Osteoblast (primary cell): ENCODE data around the gene TYW1B. TPM values are rescaled to one million over a fixed set of nuclear protein-coding genes. Genes with fewer than 3 reads are reported as not detected.
"Not testable (repeated sequence)": the region's sequence is repeated elsewhere in the genome, so short reads cannot be mapped to it uniquely, and the experiment has no call there.

Source experiments
- DNase-seq: peaks from one replicate; pipeline ENCODE4 v3.0.0; 2011; ENCODE audit warnings: low spot score, mixed read lengths; ENCODE audit not compliant: insufficient read length; ENCODE audit errors: missing footprints
- H2AFZ ChIP-seq: 2 replicates; pipeline ENCODE4 v1.6.0; 2011; ENCODE audit warnings: mild to moderate bottlenecking, low read length
- H3K27ac ChIP-seq: 2 replicates; pipeline ENCODE4 v1.5.1; 2011; ENCODE audit warnings: mild to moderate bottlenecking, low read depth, low read length, moderate library complexity
- H3K27me3 ChIP-seq: 2 replicates; pipeline ENCODE4 v1.6.0; 2012; ENCODE audit warnings: mild to moderate bottlenecking, control low read depth, inconsistent platforms, low read length, moderate library complexity; ENCODE audit not compliant: insufficient read depth
- H3K36me3 ChIP-seq: 2 replicates; pipeline ENCODE4 v1.5.1; 2011; ENCODE audit warnings: mild to moderate bottlenecking, low read length, control low read depth, moderate library complexity; ENCODE audit not compliant: insufficient read depth
- H3K4me1 ChIP-seq: 2 replicates; pipeline ENCODE4 v1.5.1; 2011; ENCODE audit warnings: mild to moderate bottlenecking, low read length, control low read depth, moderate library complexity; ENCODE audit not compliant: insufficient read depth
- H3K4me2 ChIP-seq: 2 replicates; pipeline ENCODE4 v1.6.0; 2011; ENCODE audit warnings: mild to moderate bottlenecking, low read length; ENCODE audit not compliant: insufficient read depth
- H3K4me3 ChIP-seq: fragments of 200-600 bp; sonication (generic); 3 replicates; pipeline ENCODE4 v1.5.1; 2012; ENCODE audit warnings: mild to moderate bottlenecking, low read length, inconsistent platforms; ENCODE audit not compliant: insufficient read depth
- H3K79me2 ChIP-seq: 2 replicates; pipeline ENCODE4 v1.6.0; 2012; ENCODE audit warnings: mild to moderate bottlenecking, low read length, control low read depth, inconsistent platforms; ENCODE audit not compliant: insufficient read depth
- H3K9me3 ChIP-seq: 2 replicates; pipeline ENCODE4 v1.5.1; 2011; ENCODE audit warnings: low read depth, low read length, control low read depth
- H4K20me1 ChIP-seq: 2 replicates; pipeline ENCODE4 v1.6.0; 2012; ENCODE audit warnings: mild to moderate bottlenecking, low read length, control low read depth; ENCODE audit not compliant: insufficient read depth
- total RNA-seq: library from RNA; depleted of rRNA; stranded (reverse); fragments of >200 nt; gene quantifications from 2 replicates; pipeline ENCODE4 v1.2.3, GENCODE V29; 2012
- TF ChIP-seq, protein P1 (sequence below): IDR thresholded peaks from 2 replicates; pipeline ENCODE4 v1.5.1; 2011; ENCODE audit warnings: mild to moderate bottlenecking, low read depth, low read length, moderate library complexity; ENCODE audit errors: extremely low read depth

TYW1B gene
- total RNA-seq, 1 donor, result 2.2 TPM

DNA sequence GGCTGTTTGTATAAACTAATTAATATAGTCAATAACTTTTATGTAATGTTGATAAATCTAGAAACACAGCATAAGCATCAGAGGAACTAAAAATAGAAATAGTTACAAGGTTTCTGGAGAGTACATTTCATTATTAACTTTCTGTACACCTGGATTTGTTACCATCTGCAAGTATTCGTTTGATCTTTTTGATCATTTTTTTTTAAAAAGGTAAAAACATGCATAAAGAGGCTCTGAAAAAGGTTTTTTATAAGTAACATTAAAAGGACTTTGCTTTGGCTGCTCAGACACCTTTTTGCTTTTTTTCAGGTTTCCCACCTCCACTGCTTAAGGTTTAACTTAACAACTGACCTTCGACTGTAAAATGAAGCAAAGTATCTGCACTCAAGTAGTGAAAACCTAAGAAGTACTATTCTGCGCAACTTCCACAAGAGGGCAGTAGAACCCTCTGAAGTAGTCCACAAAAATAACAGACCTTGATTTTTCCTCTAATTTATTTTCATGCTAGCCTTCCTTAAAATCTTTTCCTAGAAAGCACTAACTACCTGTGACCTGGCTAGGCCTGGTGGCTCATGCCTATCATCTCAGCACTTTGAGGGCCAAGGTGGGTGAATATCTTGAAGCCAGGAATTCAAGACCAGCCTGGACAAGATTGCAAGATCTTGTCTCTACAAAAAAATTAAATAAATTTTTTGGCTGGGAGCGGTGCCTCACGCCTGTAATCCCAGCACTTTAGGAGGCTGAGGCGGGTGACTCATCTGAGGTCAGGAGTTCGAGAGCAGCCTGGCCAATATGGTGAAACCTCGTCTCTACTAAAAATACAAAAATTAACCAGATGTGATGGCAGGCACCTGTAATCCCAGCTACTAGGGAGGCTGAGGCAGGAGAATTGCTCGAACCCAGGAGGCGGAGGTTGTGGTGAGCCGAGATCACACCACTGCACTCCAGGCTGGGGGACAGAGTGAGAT lies 4.0 kb downstream of the TYW1B start:
- H3K36me3 ChIP-seq, H4K20me1 ChIP-seq, DNase-seq, H3K27me3 ChIP-seq, H2AFZ ChIP-seq, H3K9me3 ChIP-seq, H3K4me2 ChIP-seq, H3K4me3 ChIP-seq, H3K27ac ChIP-seq, H3K4me1 ChIP-seq, H3K79me2 ChIP-seq: not testable (repeated sequence)
- TF ChIP-seq, protein P1, sequence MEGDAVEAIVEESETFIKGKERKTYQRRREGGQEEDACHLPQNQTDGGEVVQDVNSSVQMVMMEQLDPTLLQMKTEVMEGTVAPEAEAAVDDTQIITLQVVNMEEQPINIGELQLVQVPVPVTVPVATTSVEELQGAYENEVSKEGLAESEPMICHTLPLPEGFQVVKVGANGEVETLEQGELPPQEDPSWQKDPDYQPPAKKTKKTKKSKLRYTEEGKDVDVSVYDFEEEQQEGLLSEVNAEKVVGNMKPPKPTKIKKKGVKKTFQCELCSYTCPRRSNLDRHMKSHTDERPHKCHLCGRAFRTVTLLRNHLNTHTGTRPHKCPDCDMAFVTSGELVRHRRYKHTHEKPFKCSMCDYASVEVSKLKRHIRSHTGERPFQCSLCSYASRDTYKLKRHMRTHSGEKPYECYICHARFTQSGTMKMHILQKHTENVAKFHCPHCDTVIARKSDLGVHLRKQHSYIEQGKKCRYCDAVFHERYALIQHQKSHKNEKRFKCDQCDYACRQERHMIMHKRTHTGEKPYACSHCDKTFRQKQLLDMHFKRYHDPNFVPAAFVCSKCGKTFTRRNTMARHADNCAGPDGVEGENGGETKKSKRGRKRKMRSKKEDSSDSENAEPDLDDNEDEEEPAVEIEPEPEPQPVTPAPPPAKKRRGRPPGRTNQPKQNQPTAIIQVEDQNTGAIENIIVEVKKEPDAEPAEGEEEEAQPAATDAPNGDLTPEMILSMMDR, result peak; percentile 29

DNA sequence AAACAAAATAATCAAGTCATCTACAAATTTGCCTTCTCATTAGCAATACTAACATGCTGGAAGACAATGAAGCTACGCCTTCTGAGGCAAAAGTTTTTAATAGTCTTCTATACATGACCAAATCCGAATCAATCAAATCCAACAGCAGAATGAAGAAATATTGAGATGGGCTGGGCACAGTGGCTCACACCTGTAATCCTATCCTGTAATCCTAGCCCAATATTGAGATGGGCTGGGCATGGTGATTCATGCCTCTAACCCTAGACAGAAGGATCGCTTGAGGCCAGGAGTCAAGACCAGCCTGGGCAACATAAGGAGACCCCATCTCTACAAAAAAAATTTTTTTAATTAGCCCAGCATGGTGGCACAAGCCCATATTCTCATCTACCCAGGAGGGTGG lies 5.5 kb downstream of the TYW1B start:
- H3K36me3 ChIP-seq, H3K9me3 ChIP-seq, H3K4me2 ChIP-seq: not testable (repeated sequence)

DNA sequence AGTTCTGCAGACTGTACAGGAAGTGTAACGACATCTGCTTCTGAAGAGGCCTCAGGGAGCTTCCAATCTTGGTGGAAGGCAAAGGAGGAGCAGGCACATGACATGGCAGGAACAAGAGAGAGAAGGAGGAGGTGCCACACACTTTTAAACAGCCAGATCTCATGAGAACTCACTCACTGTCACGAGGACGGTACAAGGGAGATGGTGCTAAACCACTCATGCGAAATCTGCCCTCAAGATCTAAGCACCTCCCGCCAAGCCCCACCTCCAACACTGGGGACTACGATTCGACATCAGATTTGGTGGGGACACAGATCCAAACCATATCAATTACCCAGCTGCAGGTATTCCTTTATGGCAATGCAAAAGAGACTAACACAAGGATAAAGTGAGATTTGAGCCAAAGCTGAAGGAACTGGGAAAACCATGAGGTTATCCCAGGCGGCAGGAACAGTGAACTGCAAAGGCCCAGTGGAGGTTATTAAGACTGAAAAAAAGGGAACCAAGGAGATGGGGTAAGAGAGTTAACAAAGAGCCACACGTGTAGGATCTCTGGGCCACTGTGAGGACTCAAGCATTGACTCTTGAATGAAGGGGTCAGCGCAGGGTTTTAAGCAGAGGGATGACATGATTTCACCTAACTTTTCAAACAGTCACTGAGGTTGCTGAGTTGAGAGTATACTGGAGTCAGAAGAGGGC lies 9.2 kb downstream of the TYW1B start:
- H3K9me3 ChIP-seq, H3K79me2 ChIP-seq, H2AFZ ChIP-seq, H3K4me1 ChIP-seq, H3K27me3 ChIP-seq, H3K27ac ChIP-seq, H3K4me2 ChIP-seq, H4K20me1 ChIP-seq, H3K36me3 ChIP-seq, DNase-seq, H3K4me3 ChIP-seq: not testable (repeated sequence)

More for the DNA sequence above, 5.5 kb downstream of the TYW1B start:
- not testable (repeated sequence) for H3K4me1 ChIP-seq, DNase-seq, H3K27ac ChIP-seq, H3K27me3 ChIP-seq, H3K4me3 ChIP-seq, H4K20me1 ChIP-seq, H3K79me2 ChIP-seq, H2AFZ ChIP-seq

DNA sequence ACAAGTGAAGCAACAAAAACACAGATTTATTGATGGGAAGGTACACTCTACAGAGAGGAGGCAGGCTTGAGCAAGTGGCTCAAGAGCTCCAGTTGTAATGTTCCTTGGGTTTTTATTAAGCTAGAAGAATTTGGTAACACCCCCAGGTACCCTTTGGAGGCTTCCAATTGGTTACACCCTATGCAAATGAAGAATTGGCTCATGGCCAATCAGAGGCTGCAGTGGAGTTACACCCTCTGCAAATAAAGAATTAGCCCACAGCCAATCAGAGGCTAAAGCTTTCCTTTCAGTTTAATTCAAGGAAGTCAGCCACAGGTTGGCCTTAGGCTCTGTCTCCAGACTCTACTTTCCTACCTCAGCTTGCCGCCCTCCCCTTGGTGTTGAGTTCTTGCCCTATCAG lies 10.3 kb downstream of the TYW1B start:
- H3K4me1 ChIP-seq, H3K36me3 ChIP-seq, H3K27me3 ChIP-seq, H3K79me2 ChIP-seq, H3K9me3 ChIP-seq, H4K20me1 ChIP-seq, H3K4me2 ChIP-seq, H3K27ac ChIP-seq, H2AFZ ChIP-seq, H3K4me3 ChIP-seq, DNase-seq: not testable (repeated sequence)

DNA sequence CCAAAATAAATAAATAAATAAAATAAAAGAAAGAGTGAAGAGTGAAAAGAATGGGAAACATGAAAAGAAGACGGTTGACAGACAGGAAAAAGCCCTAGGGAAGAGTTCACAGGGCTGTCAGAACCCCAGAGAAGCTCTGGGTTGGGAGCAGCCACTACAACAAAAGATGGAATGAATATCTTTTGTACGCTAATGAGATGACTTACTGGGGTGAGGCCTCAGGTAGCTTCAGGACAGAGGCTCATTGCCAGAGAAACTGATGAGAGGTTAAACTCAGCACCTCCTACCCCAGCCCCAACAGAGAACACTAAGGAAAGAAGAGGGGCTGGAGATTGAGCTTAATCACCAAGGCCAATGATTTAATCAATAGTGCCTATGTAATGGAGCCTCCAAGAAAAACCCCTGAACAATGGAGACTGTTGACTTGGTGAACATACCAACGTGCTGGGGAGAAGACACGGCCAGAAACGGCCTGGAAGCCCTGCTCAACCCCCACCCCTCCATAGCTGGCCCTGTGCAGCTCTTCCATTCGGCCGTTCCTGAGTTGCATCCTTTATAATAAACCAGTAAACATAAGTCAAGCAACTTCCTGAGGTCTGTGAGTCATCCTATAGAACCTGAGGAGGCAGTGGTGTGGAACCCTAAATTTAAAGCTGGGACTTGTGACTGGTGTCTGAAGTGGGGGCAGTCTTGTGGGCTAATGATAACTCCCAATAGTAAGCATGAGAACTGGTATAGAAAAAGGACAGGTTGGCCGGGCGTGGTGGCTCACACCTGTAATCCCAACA lies 11.4 kb downstream of the TYW1B start:
- H2AFZ ChIP-seq, H3K79me2 ChIP-seq, H3K36me3 ChIP-seq, H3K4me3 ChIP-seq, H3K4me1 ChIP-seq, H3K27me3 ChIP-seq, H3K27ac ChIP-seq, H4K20me1 ChIP-seq, H3K4me2 ChIP-seq, H3K9me3 ChIP-seq: not testable (repeated sequence)
- peak; percentile 35 for DNase-seq

DNA sequence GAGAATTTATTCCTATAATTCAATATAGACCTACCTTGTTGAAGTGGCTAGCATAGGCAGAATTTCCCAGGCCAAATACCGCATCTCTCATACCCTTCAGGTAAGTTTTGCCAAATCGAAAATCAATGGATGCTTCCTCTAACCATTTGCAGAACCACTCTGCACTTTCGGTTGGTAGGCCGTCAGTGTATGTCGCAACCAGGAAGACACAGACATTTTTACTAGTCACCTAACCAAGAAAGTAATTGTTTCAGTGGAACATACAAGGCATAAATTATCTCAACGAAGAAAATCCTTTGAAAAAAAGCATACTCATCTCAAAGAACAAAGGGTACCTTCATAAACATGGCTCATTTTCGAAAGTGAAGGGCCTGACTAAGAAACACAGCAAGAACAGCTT lies 17.6 kb downstream of the TYW1B start:
- H2AFZ ChIP-seq, H3K4me2 ChIP-seq, DNase-seq, H3K36me3 ChIP-seq, H3K27ac ChIP-seq, H3K79me2 ChIP-seq, H3K9me3 ChIP-seq, H4K20me1 ChIP-seq, H3K27me3 ChIP-seq, H3K4me1 ChIP-seq, H3K4me3 ChIP-seq: not testable (repeated sequence)

DNA sequence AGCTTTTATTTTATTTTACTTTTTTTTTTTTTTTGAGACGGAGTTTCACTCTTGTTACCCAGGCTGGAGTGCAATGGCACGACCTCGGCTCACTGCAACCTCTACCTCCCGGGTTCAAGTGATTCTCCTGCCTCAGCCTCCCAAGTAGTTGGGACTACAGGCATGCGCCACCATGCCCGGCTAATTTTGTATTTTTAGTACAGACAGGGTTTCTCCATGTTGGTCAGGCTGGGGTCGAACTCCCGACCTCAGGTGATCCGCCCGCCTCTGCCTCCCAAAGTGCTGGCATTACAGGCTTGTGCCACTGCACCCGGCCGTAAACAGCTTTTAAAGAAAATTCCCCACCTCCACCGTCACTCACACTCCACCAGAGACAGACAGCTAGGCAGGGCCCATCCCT lies 19.5 kb downstream of the TYW1B start:
- H3K4me2 ChIP-seq, H3K27me3 ChIP-seq, H3K79me2 ChIP-seq, H3K36me3 ChIP-seq, H4K20me1 ChIP-seq, H2AFZ ChIP-seq, H3K4me1 ChIP-seq, H3K27ac ChIP-seq, DNase-seq, H3K9me3 ChIP-seq, H3K4me3 ChIP-seq: not testable (repeated sequence)
